Lower leg skin (tissue), 3 donors: ENCODE data around the gene TSC2.

ENCODE experiments used
- POLR2A ChIP-seq, 2 donors: fragments of 450-650 bp; IDR thresholded peaks; one replicate each; pipeline ENCODE4 v1.6.1; 2016 to 2017; ENCODE audit warnings: antibody characterized with exemption in 2 of 2, mild to moderate bottlenecking in 1 of 2, moderate library complexity in 1 of 2
- TF ChIP-seq, protein P1 (sequence below), 3 donors: fragments of 450-650 bp; IDR thresholded peaks; one replicate each; pipeline ENCODE4 v1.5.1; 2016; ENCODE audit warnings: antibody characterized with exemption in 3 of 3, mild to moderate bottlenecking in 3 of 3, moderate library complexity in 2 of 3

DNA sequence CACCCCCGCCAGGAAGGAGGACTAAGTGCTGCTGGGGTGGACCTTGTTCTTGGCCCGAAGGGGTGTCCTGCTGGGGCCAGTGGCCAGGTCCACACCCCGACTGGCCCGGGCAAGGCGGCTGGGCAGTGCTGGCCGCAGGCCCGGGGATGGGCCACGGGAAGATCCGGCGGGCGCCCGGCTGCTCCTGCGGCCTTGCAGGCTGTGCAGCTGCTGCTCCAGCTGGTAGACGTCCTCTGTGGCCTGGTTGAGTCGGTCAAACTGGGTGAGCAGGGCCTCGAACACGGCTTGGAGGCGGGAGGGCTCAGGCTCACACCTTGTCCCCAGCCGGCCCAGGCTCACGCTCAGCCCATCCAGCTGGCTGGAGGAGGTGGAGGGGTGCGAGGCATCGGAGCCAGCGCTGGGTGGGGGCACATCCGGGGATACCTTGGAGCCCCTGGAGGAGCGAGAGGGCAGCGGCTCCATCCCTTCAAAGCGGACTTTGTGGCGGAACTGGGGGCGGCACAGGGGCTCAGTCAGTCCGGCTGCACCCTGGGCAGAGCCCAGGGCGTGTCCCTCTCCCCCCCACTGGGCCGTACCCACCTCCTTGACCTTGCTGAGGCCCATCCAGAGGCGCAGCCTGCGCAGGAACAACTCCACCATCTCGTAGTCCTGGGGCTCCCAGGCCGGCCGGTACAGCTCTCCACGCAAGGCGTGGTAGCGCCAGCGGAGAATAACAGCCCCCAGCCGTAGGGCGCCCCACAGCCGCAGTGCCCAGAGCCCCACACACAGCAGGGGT is 42.1 kb downstream of the TSC2 start:
- TF ChIP-seq, protein P1, sequence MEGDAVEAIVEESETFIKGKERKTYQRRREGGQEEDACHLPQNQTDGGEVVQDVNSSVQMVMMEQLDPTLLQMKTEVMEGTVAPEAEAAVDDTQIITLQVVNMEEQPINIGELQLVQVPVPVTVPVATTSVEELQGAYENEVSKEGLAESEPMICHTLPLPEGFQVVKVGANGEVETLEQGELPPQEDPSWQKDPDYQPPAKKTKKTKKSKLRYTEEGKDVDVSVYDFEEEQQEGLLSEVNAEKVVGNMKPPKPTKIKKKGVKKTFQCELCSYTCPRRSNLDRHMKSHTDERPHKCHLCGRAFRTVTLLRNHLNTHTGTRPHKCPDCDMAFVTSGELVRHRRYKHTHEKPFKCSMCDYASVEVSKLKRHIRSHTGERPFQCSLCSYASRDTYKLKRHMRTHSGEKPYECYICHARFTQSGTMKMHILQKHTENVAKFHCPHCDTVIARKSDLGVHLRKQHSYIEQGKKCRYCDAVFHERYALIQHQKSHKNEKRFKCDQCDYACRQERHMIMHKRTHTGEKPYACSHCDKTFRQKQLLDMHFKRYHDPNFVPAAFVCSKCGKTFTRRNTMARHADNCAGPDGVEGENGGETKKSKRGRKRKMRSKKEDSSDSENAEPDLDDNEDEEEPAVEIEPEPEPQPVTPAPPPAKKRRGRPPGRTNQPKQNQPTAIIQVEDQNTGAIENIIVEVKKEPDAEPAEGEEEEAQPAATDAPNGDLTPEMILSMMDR (IDR thresholded peaks at IDR 0.05) = no peak
- TF ChIP-seq POLR2A (IDR thresholded peaks at IDR 0.05) = no peak
